Esophagus muscularis mucosa (tissue), 4 donors: Measurements from ENCODE around the gene PXMP4. TPM values are rescaled to one million over a fixed set of nuclear protein-coding genes. Genes with fewer than 3 reads are reported as not detected.

Source experiments
- DNase-seq: peaks from one replicate; pipeline ENCODE4 v3.0.0-alpha.2; 2017; ENCODE audit errors: extremely low spot score
- H3K27ac ChIP-seq, 4 donors: fragments of 200-600 bp; sonication (generic); replicated peaks in 1 of 4; 1 replicate in 3 of 4; 2 replicates in 1 of 4; pipeline ENCODE4 v1.5.1; 2016 to 2019; ENCODE audit warnings: mild to moderate bottlenecking in 1 of 4
- H3K27me3 ChIP-seq, 4 donors: fragments of 200-600 bp; sonication (generic); one replicate each; pipeline versions ENCODE4 v1.5.1 to v1.6.0; 2016 to 2019
- H3K36me3 ChIP-seq, 4 donors: fragments of 200-600 bp; sonication (generic); one replicate each; pipeline ENCODE4 v1.5.1; 2016 to 2019
- H3K4me1 ChIP-seq, 4 donors: fragments of 200-600 bp; sonication (generic); one replicate each; pipeline ENCODE4 v1.5.1; 2016 to 2019
- H3K4me3 ChIP-seq, 4 donors: fragments of 200-600 bp; sonication (generic); 1 replicate in 2 of 4; 2 replicates in 2 of 4; pipeline ENCODE4 v1.5.1; 2016 to 2019; ENCODE audit warnings: mild to moderate bottlenecking in 4 of 4, moderate library complexity in 1 of 4
- H3K9me3 ChIP-seq, 4 donors: fragments of 200-600 bp; sonication (generic); 1 replicate in 3 of 4; 2 replicates in 1 of 4; pipeline ENCODE4 v1.5.1; 2016 to 2019
- CTCF ChIP-seq, 3 experiments: fragments of 200-600 bp in 2 of 3; fragments of 450-650 bp in 1 of 3; sonication (generic) in 2 of 3; IDR thresholded peaks; one replicate each; pipeline ENCODE4 v1.5.1; 2017 to 2019; ENCODE audit warnings: antibody characterized with exemption in 3 of 3, mild to moderate bottlenecking in 2 of 3, moderate library complexity in 1 of 3
- POLR2A ChIP-seq: fragments of 450-650 bp; IDR thresholded peaks from one replicate; pipeline ENCODE4 v1.6.1; 2017; ENCODE audit warnings: antibody characterized with exemption, moderate library complexity, mild to moderate bottlenecking, low read depth
- POLR2AphosphoS5 ChIP-seq, 2 donors: sonication (generic); formaldehyde crosslinking; IDR thresholded peaks; one replicate each; pipeline ENCODE4 v1.6.1; 2017; ENCODE audit warnings: antibody characterized with exemption in 2 of 2
- WGBS: methylation state at CpG from one replicate; pipeline ENCODE4 v1.1.5; 2018; 5-methylcytosine and 5-hydroxymethylcytosine counted together
- intact Hi-C: fragments of 100-400 bp; cut with DNase I; formaldehyde crosslinking; loops from one replicate; pipeline ENCODE4 v1.15.1; 2023
- total RNA-seq, 4 donors: library from RNA; depleted of rRNA; stranded (reverse); fragments of >200 nt; gene quantifications; one replicate each; pipeline versions ENCODE4 v1.1.0 to v1.2.1, GENCODE V29; 2016

Gene PXMP4
- total RNA-seq, 4 donors from 2014 or later = 4.5 to 13.0 (median 9.2) TPM

GRCh38 chr20:33653218-33653899 is 66.8 kb downstream of the PXMP4 start:
- TF ChIP-seq POLR2A (no peak), CTCF (IDR thresholded peaks at IDR 0.05) (peak; percentile 76 to 85 (median 79)), POLR2AphosphoS5 (IDR thresholded peaks at IDR 0.05) (peak; percentile 52 to 59)
- peak overlapping the region; percentile 23 to 37 (median 27) for H3K4me3 ChIP-seq
- no peak overlapping the region for H3K27ac ChIP-seq
- peaks cover 17 to 27% (median 25%) of the 10 kb centered on the region in 4 donors for H3K4me1 ChIP-seq
- WGBS = 36% methylated on average over 16 of the region's 16 CpGs
- intact Hi-C loops = loop anchor here (5.0 kb wide), 1 partner anchor 196 kb away; no protein-coding TSS in a partner anchor
- no peaks in the 10 kb centered on the region for H3K27me3 ChIP-seq
- no peaks in the 10 kb centered on the region for H3K9me3 ChIP-seq
- peaks cover 12 to 24% (median 18%) of the 10 kb centered on the region in 4 donors for H3K36me3 ChIP-seq
- DNase-seq = no peak

Other genes starting within 250 kb of the PXMP4 start
- gene CBFA2T2, start 230.2 kb downstream of the PXMP4 start, total RNA-seq = 10 to 100 TPM; 11.3 to 17.7 (median 14.6) TPM
- gene C20orf144, start 58.0 kb downstream of the PXMP4 start, total RNA-seq = under 1 TPM in 1 of 4 donors, not detected in 3; 0.23 TPM
- gene ACTL10, start 53.4 kb downstream of the PXMP4 start, total RNA-seq = 1 to 10 TPM; 1.3 to 2.5 (median 2.0) TPM
- 10 to 100 TPM; 34.1 to 43.4 (median 39.9) TPM for gene NECAB3, start 45.9 kb downstream of the PXMP4 start, total RNA-seq
- 1 to 10 TPM; 1.8 to 5.0 (median 2.9) TPM for gene E2F1, start 33.9 kb downstream of the PXMP4 start, total RNA-seq
- 1 to 10 TPM; 1.7 to 4.2 (median 3.4) TPM for gene ZNF341, start 11.7 kb upstream of the PXMP4 start, total RNA-seq
- 100 to 1,000 TPM in 2 of 4 donors, 10 to 100 TPM in 2; 90.8 to 116 (median 100) TPM for gene CHMP4B, start 91.0 kb upstream of the PXMP4 start, total RNA-seq